Caco-2 (cell line): ENCODE data around the gene ZNF76. TPM values are rescaled to one million over a fixed set of nuclear protein-coding genes. Genes with fewer than 3 reads are reported as not detected.

Experiments used
- BruUV-seq: library from RNA; stranded (reverse); fragments of 400-500 nt; replicated peaks from 2 replicates; lab custom pipeline; 2021; lab: Mats Ljungman, UMichigan
- CTCF ChIA-PET: fragments of 300-600 bp; sonication (Branson Sonifier 250); formaldehyde crosslinking; loops from one replicate; lab custom pipeline; 2022; ENCODE audit warnings: antibody characterized with exemption; lab: Charles Lee
- POLR2A ChIA-PET: fragments of 300-600 bp; sonication (Branson Sonifier 250); formaldehyde crosslinking; loops from one replicate; lab custom pipeline; 2022; ENCODE audit warnings: antibody characterized with exemption; lab: Charles Lee
- DNase-seq, 2 experiments: peaks; one replicate each; pipeline versions ENCODE4 v3.0.0 to v3.0.0-alpha.2; 2020 to 2022
- H3K27me3 ChIP-seq: replicated peaks from 2 replicates; pipeline ENCODE4 v1.6.0; 2011; ENCODE audit warnings: low read length; ENCODE audit not compliant: control insufficient read depth, insufficient read depth
- H3K36me3 ChIP-seq: 2 replicates; pipeline ENCODE4 v1.5.1; 2011; ENCODE audit warnings: low read length; ENCODE audit not compliant: control insufficient read depth, insufficient read depth
- H3K4me1 ChIP-seq: fragments of 250-450 bp; sonication (Bioruptor Pico); 2 replicates; pipeline ENCODE4 v1.5.1; 2020; ENCODE audit warnings: mild to moderate bottlenecking
- H3K4me3 ChIP-seq: 2 replicates; pipeline ENCODE4 v1.5.1; 2011; ENCODE audit warnings: low read depth, mild to moderate bottlenecking, control low read depth, low read length
- H3K9me3 ChIP-seq: fragments of 250-450 bp; sonication (Bioruptor Pico); 2 replicates; pipeline ENCODE4 v1.5.1; 2020; ENCODE audit warnings: mild to moderate bottlenecking, moderate library complexity
- H3K27ac Mint-ChIP-seq: one replicate; pipeline ENCODE4 v1.8.0; 2022; ENCODE audit warnings: mixed read lengths; ENCODE audit not compliant: unreplicated experiment
- H3K27me3 Mint-ChIP-seq: one replicate; pipeline ENCODE4 v1.8.0; 2022; ENCODE audit warnings: mixed read lengths; ENCODE audit not compliant: insufficient read depth, unreplicated experiment
- H3K36me3 Mint-ChIP-seq: one replicate; pipeline ENCODE4 v1.8.0; 2022; ENCODE audit warnings: mild to moderate bottlenecking, mixed read lengths; ENCODE audit not compliant: insufficient read depth, unreplicated experiment
- H3K4me1 Mint-ChIP-seq: one replicate; pipeline ENCODE4 v1.8.0; 2022; ENCODE audit warnings: low read depth, mixed read lengths; ENCODE audit not compliant: unreplicated experiment
- H3K4me3 Mint-ChIP-seq: one replicate; pipeline ENCODE4 v1.8.0; 2022; ENCODE audit warnings: mild to moderate bottlenecking, moderate library complexity, mixed read lengths; ENCODE audit not compliant: unreplicated experiment
- H3K9me3 Mint-ChIP-seq: one replicate; pipeline ENCODE4 v1.8.0; 2022; ENCODE audit warnings: mixed read lengths; ENCODE audit not compliant: unreplicated experiment
- intact Hi-C: fragments of 100-400 bp; cut with micrococcal nuclease; formaldehyde crosslinking; loops from one replicate; pipeline ENCODE4 v1.10.0; 2022; ENCODE audit not compliant: unreplicated experiment
- total RNA-seq: library from RNA; stranded (reverse); gene quantifications from 2 replicates; pipeline ENCODE4 v1.2.3, GENCODE V29; 2022
- TF ChIP-seq, protein P1 (sequence below), 2 experiments: fragments of 200-600 bp in 1 of 2; IDR thresholded peaks; 1 replicate in 1 of 2; 2 replicates in 1 of 2; pipeline versions ENCODE4 v1.5.1 to v1.8.0; 2011 to 2022; ENCODE audit warnings: antibody characterized with exemption in 1 of 2, control low read depth in 1 of 2, inconsistent platforms in 1 of 2, low read depth in 1 of 2, low read length in 1 of 2, mild to moderate bottlenecking in 1 of 2, moderate library complexity in 1 of 2; ENCODE audit not compliant: insufficient read depth in 1 of 2, severe bottlenecking in 1 of 2, unreplicated experiment in 1 of 2

Gene ZNF76
- total RNA-seq, 1 experiment from 2014 or later = 22.7 TPM

GRCh38 chr6:35236223-35236622 is 23.3 kb upstream of the ZNF76 start:
- Histone ChIP-seq H3K36me3 (no peaks in the 10 kb centered on the region; the same call in 1 of the 2 replicates), H3K4me3 (no peak overlapping the region), H3K27me3 (no peaks in the 10 kb centered on the region), H3K9me3 (0 out of 2 replicates have a peak, but pooled peaks cover 7% of the 10 kb centered on the region), H3K4me1 (peaks cover 11% of the 10 kb centered on the region)
- H3K27me3 Mint-ChIP-seq = no peaks in the 10 kb centered on the region
- TF ChIP-seq, protein P1, sequence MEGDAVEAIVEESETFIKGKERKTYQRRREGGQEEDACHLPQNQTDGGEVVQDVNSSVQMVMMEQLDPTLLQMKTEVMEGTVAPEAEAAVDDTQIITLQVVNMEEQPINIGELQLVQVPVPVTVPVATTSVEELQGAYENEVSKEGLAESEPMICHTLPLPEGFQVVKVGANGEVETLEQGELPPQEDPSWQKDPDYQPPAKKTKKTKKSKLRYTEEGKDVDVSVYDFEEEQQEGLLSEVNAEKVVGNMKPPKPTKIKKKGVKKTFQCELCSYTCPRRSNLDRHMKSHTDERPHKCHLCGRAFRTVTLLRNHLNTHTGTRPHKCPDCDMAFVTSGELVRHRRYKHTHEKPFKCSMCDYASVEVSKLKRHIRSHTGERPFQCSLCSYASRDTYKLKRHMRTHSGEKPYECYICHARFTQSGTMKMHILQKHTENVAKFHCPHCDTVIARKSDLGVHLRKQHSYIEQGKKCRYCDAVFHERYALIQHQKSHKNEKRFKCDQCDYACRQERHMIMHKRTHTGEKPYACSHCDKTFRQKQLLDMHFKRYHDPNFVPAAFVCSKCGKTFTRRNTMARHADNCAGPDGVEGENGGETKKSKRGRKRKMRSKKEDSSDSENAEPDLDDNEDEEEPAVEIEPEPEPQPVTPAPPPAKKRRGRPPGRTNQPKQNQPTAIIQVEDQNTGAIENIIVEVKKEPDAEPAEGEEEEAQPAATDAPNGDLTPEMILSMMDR (IDR thresholded peaks at IDR 0.05; ENCODE audit: insufficient read depth in 1 of 2, low read depth in 1 of 2, low read length in 1 of 2, severe bottlenecking in 1 of 2, unreplicated experiment in 1 of 2) = no peak
- H3K36me3 Mint-ChIP-seq = peaks cover 7% of the 10 kb centered on the region
- H3K9me3 Mint-ChIP-seq = peaks cover 12% of the 10 kb centered on the region
- ChIA-PET CTCF (no interaction called here), POLR2A (no interaction called here)
- no peak overlapping the region for H3K27ac Mint-ChIP-seq
- no TSS peak for BruUV-seq
- DNase-seq = no peak
- peaks cover 15% of the 10 kb centered on the region for H3K4me1 Mint-ChIP-seq
- no peak overlapping the region for H3K4me3 Mint-ChIP-seq
- intact Hi-C loops = no loop called here

DNA sequence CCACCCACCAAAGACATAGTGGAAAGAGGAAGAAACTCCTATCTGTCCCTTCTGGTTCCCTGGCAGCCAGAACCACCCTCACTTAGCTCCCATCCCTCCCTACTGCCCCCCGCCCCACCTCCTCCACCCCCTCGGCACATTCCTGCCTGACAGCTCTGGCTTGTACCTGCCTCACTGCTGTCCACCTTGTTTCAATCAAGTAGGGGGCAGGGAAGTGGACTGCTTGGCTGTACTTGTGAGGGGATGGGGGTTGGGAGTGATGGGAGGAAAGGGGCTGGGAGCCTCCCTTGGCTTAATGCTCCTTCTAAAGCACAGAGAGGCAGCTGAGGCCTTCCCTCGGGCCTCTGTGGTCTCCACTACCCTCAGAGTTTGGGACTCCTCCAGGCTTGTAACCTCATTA is 22.1 kb upstream of the ZNF76 start:
- Histone ChIP-seq H3K36me3 (no peaks in the 10 kb centered on the region; the same call in 1 of the 2 replicates), H3K27me3 (no peaks in the 10 kb centered on the region), H3K9me3 (0 out of 2 replicates have a peak, but pooled peaks cover 7% of the 10 kb centered on the region), H3K4me3 (no peak overlapping the region), H3K4me1 (no peaks in the 10 kb centered on the region)
- intact Hi-C loops = no loop called here
- no peak for DNase-seq
- Mint-ChIP-seq H3K4me1 (peaks cover 13% of the 10 kb centered on the region), H3K36me3 (peaks cover 7% of the 10 kb centered on the region), H3K27me3 (no peaks in the 10 kb centered on the region), H3K27ac (no peak overlapping the region), H3K4me3 (no peak overlapping the region), H3K9me3 (peaks cover 12% of the 10 kb centered on the region)
- TF ChIP-seq, protein P1 (IDR thresholded peaks at IDR 0.05; ENCODE audit: insufficient read depth in 1 of 2, low read depth in 1 of 2, low read length in 1 of 2, severe bottlenecking in 1 of 2, unreplicated experiment in 1 of 2) = no peak
- ChIA-PET POLR2A (no interaction called here), CTCF (no interaction called here)
- no TSS peak for BruUV-seq

GRCh38 chr6:35238843-35239289 is 20.7 kb upstream of the ZNF76 start:
- TF ChIP-seq, protein P1 (IDR thresholded peaks at IDR 0.05; ENCODE audit: insufficient read depth in 1 of 2, low read depth in 1 of 2, low read length in 1 of 2, severe bottlenecking in 1 of 2, unreplicated experiment in 1 of 2) = no peak
- Mint-ChIP-seq H3K27ac (no peak overlapping the region), H3K36me3 (peaks cover 7% of the 10 kb centered on the region), H3K27me3 (no peaks in the 10 kb centered on the region), H3K9me3 (peaks cover 12% of the 10 kb centered on the region), H3K4me3 (no peak overlapping the region), H3K4me1 (peaks cover 13% of the 10 kb centered on the region)
- no peak overlapping the region for H3K4me3 ChIP-seq
- H3K9me3 ChIP-seq = 0 out of 2 replicates have a peak, but pooled peaks cover 7% of the 10 kb centered on the region
- H3K4me1 ChIP-seq = no peaks in the 10 kb centered on the region
- no TSS peak for BruUV-seq
- no peaks in the 10 kb centered on the region for H3K27me3 ChIP-seq
- ChIA-PET CTCF (interaction anchor here (0.9 to 3.0 kb wide), 2 partner anchors 33 to 91 kb away, joined by 3 to 27 read pairs; no protein-coding TSS in a partner anchor), POLR2A (no interaction called here)
- intact Hi-C loops = no loop called here
- DNase-seq = no peak
- H3K36me3 ChIP-seq = no peaks in the 10 kb centered on the region; the same call in 1 of the 2 replicates
